CD4-positive, alpha-beta T cell (primary cell): ENCODE measurements around the gene WDR59. TPM values are rescaled to one million over a fixed set of nuclear protein-coding genes. Genes with fewer than 3 reads are reported as not detected.

Experiments
- ATAC-seq: fragments of 200-7000 bp; cut with Tn5 transposase; one replicate; pipeline ENCODE4 v1.10.0; 2022; ENCODE audit warnings: mild to moderate bottlenecking; ENCODE audit not compliant: poor library complexity
- CTCF ChIA-PET: fragments of 350-600 bp; sonication (Branson Sonifier 250); formaldehyde crosslinking; loops from one replicate; lab custom pipeline; 2021; ENCODE audit warnings: antibody characterized with exemption, inconsistent platforms; lab: Charles Lee
- POLR2A ChIA-PET: fragments of 350-600 bp; sonication (Branson Sonifier 250); formaldehyde crosslinking; loops from one replicate; lab custom pipeline; 2021; ENCODE audit warnings: antibody characterized with exemption, inconsistent platforms; lab: Charles Lee
- DNase-seq, 14 experiments: peaks; one replicate each; pipeline ENCODE4 v3.0.0-alpha.2; 2013 to 2020; ENCODE audit warnings: mixed read lengths in 2 of 14
- H3K27ac ChIP-seq, 2 donors: one replicate each; pipeline versions ENCODE4 v1.5.1 to v1.7.0; 2013; ENCODE audit warnings: low read length in 2 of 2, low read depth in 1 of 2, mild to moderate bottlenecking in 1 of 2
- H3K27me3 ChIP-seq, 2 experiments: 1 replicate in 1 of 2; 2 replicates in 1 of 2; pipeline versions ENCODE4 v1.6.1 to v1.7.0; 2013; ENCODE audit warnings: low read length in 2 of 2, control low read depth in 1 of 2, mild to moderate bottlenecking in 1 of 2, moderate library complexity in 1 of 2; ENCODE audit not compliant: insufficient read depth in 2 of 2, control insufficient read depth in 1 of 2
- H3K36me3 ChIP-seq: one replicate; pipeline ENCODE4 v1.6.1; 2013; ENCODE audit warnings: low read length, control low read depth; ENCODE audit not compliant: insufficient read depth
- H3K4me1 ChIP-seq: one replicate; pipeline ENCODE4 v1.6.1; 2013; ENCODE audit warnings: low read length, control low read depth; ENCODE audit not compliant: insufficient read depth
- H3K4me3 ChIP-seq: one replicate; pipeline ENCODE4 v1.5.1; 2013; ENCODE audit warnings: mild to moderate bottlenecking, low read length, moderate library complexity
- H3K9me3 ChIP-seq, 2 experiments: 1 replicate in 1 of 2; 2 replicates in 1 of 2; pipeline versions ENCODE4 v1.6.1 to v1.7.0; 2013; ENCODE audit warnings: low read length in 2 of 2, mild to moderate bottlenecking in 2 of 2, control low read depth in 1 of 2, moderate library complexity in 1 of 2; ENCODE audit not compliant: control insufficient read depth in 1 of 2, insufficient read depth in 1 of 2
- H3K27ac Mint-ChIP-seq: one replicate; pipeline ENCODE4 v1.8.0; 2020; ENCODE audit warnings: mixed read lengths
- H3K27me3 Mint-ChIP-seq: one replicate; pipeline ENCODE4 v1.8.0; 2021; ENCODE audit warnings: mixed read lengths
- H3K36me3 Mint-ChIP-seq: one replicate; pipeline ENCODE4 v1.8.0; 2021; ENCODE audit warnings: low read depth, mixed read lengths
- H3K4me1 Mint-ChIP-seq: one replicate; pipeline ENCODE4 v1.8.0; 2021; ENCODE audit warnings: low read depth, mixed read lengths
- H3K4me3 Mint-ChIP-seq: one replicate; pipeline ENCODE4 v1.8.0; 2020; ENCODE audit warnings: mild to moderate bottlenecking, mixed read lengths
- H3K9me3 Mint-ChIP-seq: one replicate; pipeline ENCODE4 v1.8.0; 2020; ENCODE audit warnings: mixed read lengths
- CTCF ChIP-seq: fragments of 200-600 bp; IDR thresholded peaks from one replicate; pipeline ENCODE4 v1.8.0; 2022; ENCODE audit warnings: antibody characterized with exemption, mild to moderate bottlenecking
- intact Hi-C, 2 experiments: fragments of 100-400 bp; cut with DNase I in 1 of 2; cut with micrococcal nuclease in 1 of 2; formaldehyde crosslinking; loops; one replicate each; pipeline versions ENCODE4 v1.15.1 to v1.9.0; 2023 to 2025; cut with DNase I, micrococcal nuclease
- total RNA-seq, 174 experiments: library from RNA in 2 of 174; stranded (reverse) in 2 of 174; gene quantifications; one replicate each; pipeline ENCODE4 v1.2.3 and lab custom pipeline; 2021 to 2026

WDR59 gene
- total RNA-seq, 2 experiments from 2014 or later, result 60.2 to 67.2 TPM

DNA sequence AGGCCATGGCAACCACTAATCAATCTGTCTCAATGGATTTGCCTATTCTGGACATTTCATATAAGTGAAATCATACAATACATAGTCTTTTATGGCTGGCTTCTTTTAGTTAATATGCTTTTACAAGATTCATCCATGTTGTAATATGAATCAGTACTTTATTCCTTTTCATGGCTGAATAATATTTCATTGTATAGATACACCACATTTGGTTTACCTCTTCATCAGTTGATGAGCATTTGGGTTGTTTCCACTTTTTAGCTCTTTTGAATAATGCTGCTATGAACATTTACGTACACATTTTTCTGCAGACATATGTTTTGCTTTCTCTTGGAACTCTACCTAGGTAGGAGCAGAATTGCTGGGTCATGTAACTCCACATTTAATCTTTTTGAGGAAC is 11.1 kb upstream of the WDR59 start:
- H3K27me3 Mint-ChIP-seq, result no peaks in the 10 kb centered on the region
- Histone ChIP-seq H3K36me3 (no peaks in the 10 kb centered on the region), H3K27me3 (no peaks in the 10 kb centered on the region), H3K4me1 (peaks cover 24% of the 10 kb centered on the region), H3K27ac (no peak overlapping the region), H3K9me3 (no peaks in the 10 kb centered on the region), H3K4me3 (no peak overlapping the region)
- ChIA-PET POLR2A (interaction anchor here (1.5 to 5.1 kb wide), 2 partner anchors 11 to 116 kb away, joined by 4 to 54 read pairs; partner anchors contain the start of gene WDR59), CTCF (interaction anchor here (2.5 kb wide), 1 partner anchor 115 kb away, joined by 9 read pairs; no protein-coding TSS in a partner anchor)
- H3K4me3 Mint-ChIP-seq, result no peak overlapping the region
- no peak overlapping the region for H3K27ac Mint-ChIP-seq
- intact Hi-C loops, result loop anchor here in 1 of 2 experiments (5.0 to 10.0 kb wide), 2 partner anchors 566 to 701 kb away; partner anchors contain the start of gene PSMD7
- no peak for TF ChIP-seq CTCF
- H3K9me3 Mint-ChIP-seq, result no peaks in the 10 kb centered on the region
- DNase-seq (no peak), ATAC-seq (no peak)
- H3K4me1 Mint-ChIP-seq, result peaks cover 17% of the 10 kb centered on the region
- H3K36me3 Mint-ChIP-seq, result peaks cover 6% of the 10 kb centered on the region

DNA sequence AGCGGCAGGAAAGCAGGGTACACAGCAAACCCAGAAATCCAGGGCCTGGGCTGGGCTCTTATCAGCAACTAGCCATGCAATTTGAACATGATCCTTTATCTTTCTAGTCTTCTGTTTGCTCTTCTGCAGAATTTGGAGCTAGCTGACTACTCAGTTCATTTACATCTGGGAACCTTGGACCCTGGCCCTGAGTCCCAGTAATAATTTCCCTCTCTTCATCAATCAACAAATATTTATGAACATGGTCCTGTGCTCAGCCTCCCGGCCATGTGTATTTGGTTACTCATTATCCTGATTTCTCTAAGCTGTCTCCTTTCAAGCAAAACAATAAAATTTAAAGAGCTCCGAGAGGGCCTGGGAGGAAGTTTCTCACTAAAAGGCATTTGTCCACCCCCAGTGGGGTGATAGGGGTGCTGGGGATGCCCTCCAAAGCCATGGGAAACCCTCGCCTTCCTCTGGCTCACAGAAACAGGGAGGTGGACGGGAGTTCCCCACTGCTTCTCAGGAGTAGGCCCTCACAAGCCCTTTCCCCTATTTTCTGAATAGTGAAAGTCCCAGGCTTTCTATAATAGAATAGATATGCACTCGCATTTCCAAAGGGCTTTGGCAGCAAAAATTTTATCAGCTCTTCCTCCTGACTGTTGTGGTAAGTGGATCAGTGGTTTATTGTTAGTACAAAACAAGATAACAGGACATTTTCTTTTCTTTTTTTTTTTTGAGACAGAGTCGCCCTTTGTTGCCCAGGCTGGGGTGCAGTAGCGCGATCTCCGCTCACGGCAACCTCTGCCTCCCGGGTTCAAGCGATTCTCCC is 6.9 kb upstream of the WDR59 start:
- TF ChIP-seq CTCF, result no peak
- H3K36me3 Mint-ChIP-seq, result no peaks in the 10 kb centered on the region
- no peaks in the 10 kb centered on the region for H3K27me3 Mint-ChIP-seq
- H3K4me1 Mint-ChIP-seq, result no peaks in the 10 kb centered on the region
- ChIA-PET CTCF (no interaction called here), POLR2A (no interaction called here)
- Histone ChIP-seq H3K36me3 (no peaks in the 10 kb centered on the region), H3K27ac (no peak overlapping the region), H3K9me3 (no peaks in the 10 kb centered on the region), H3K4me3 (no peak overlapping the region), H3K4me1 (no peaks in the 10 kb centered on the region), H3K27me3 (no peaks in the 10 kb centered on the region)
- no peaks in the 10 kb centered on the region for H3K9me3 Mint-ChIP-seq
- H3K4me3 Mint-ChIP-seq, result no peak overlapping the region
- ATAC-seq (no peak), DNase-seq (no peak)
- H3K27ac Mint-ChIP-seq, result no peak overlapping the region
- intact Hi-C loops, result loop anchor here in 1 of 2 experiments (10.0 kb wide), 1 partner anchor 697 kb away; the partner anchor contains the start of gene PSMD7

- intact Hi-C loops, result loop anchor here in 1 of 2 experiments (10.0 kb wide), 1 partner anchor 696 kb away; the partner anchor contains the start of gene PSMD7
- no peak for DNase-seq
- no peaks in the 10 kb centered on the region for H3K4me1 Mint-ChIP-seq
- H3K27me3 Mint-ChIP-seq, result no peaks in the 10 kb centered on the region
- no peak for TF ChIP-seq CTCF
- H3K4me3 ChIP-seq, result no peak overlapping the region
- H3K27me3 ChIP-seq, result no peaks in the 10 kb centered on the region
- no peaks in the 10 kb centered on the region for H3K9me3 Mint-ChIP-seq
- H3K27ac Mint-ChIP-seq, result no peak overlapping the region
- ChIA-PET CTCF (no interaction called here), POLR2A (no interaction called here)
- no peak overlapping the region for H3K27ac ChIP-seq
- no peak overlapping the region for H3K4me3 Mint-ChIP-seq
- H3K9me3 ChIP-seq, result no peaks in the 10 kb centered on the region
- H3K36me3 ChIP-seq, result no peaks in the 10 kb centered on the region
- no peaks in the 10 kb centered on the region for H3K36me3 Mint-ChIP-seq
- ATAC-seq, result no peak
- H3K4me1 ChIP-seq, result no peaks in the 10 kb centered on the region
Observed at GRCh38 chr16:74991268-74991592, 6.3 kb upstream of the WDR59 start.
